ENCODE data around the gene MYO3B.
"Not testable (repeated sequence)": the region's sequence is repeated elsewhere in the genome, so short reads cannot be mapped to it uniquely, and the experiment has no call there.

The MYO3B gene

DNA sequence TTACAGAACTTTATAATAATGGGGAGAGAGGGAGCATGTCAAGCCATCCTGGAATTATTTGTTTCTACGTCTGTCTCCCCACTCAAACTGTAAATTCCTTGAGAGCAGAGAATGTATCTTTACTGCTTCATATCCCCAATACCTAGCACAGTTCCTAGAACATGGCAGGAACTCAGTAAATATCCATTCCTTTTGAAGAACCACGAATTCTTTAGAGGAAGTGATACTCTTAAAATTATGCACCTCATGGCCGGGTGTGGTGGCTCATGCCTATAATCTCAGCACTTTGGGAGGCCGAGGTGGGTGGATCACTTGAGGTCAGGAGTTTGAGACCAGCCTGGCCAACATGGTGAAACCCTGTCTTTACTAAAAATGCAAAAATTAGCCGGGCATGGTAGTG, 171.3 kb downstream of the MYO3B start:
- DNase-seq, result not testable (repeated sequence)

GRCh38 chr2:170350929-170351826, 173.2 kb downstream of the MYO3B start:
- no peak for DNase-seq

DNA sequence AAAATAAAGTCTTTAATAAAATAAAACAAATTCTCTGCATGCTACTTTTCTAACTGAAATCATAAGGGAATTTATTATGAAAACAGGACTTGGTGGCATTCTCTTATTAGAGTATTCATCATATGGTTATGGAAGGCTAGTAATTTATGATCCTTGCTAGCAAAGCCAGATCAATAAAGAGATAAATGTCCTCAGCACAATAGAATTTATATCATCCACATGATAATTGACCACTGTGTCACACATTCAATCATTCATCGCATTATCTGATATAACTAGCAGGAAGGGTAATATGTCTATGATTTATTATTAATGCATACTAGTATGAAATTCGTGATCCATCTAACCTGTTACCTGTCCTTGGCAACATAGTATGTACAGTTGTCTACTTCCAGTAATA, 175.8 kb downstream of the MYO3B start:
- DNase-seq, result no peak

GRCh38 chr2:170354388-170354787, 176.4 kb downstream of the MYO3B start:
- peak; percentile 47 to 77 for DNase-seq

GRCh38 chr2:170354855-170355780, 177.2 kb downstream of the MYO3B start:
- peak in 1 of 2 experiments; percentile 14 for DNase-seq

- no peak for DNase-seq
Measured at GRCh38 chr2:170359466-170359865, 181.5 kb downstream of the MYO3B start.

- peak in 1 of 2 experiments; percentile 48 for DNase-seq
Measured at GRCh38 chr2:170360546-170361089, 182.7 kb downstream of the MYO3B start.

GRCh38 chr2:170361090-170361936, 183.4 kb downstream of the MYO3B start:
- peak; percentile 41 to 52 for DNase-seq

DNA sequence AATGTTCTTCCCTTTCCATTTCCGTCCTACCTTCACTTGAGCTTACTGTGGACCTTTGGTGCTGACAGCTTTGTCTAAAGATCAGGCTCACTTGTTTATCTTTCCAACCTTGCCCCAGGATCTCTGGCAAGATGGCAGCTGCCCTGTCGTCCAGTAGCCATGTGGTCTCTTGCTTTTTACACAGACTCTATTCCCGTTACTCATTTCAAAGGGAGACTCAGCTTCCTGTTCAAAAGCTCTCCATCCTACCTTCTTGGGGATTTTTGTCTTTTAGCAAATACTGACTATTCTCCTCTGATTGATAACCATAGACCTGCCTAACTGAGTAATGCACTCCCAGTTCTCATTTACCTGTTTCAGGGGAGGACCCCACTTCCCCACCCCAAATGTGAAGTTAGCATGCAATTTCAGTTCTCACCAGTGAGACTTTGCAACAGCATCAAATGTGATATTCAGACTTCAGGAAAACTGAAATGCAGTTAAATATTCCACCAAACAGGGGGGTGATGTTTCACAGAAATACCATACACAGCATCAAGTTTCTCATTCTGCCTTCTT, 184.4 kb downstream of the MYO3B start:
- no peak for DNase-seq

GRCh38 chr2:170362871-170363631, 185.1 kb downstream of the MYO3B start:
- DNase-seq, result peak in 1 of 2 experiments; percentile 5

GRCh38 chr2:170365003-170365402, 187.1 kb downstream of the MYO3B start:
- DNase-seq, result no peak

- no peak for DNase-seq
Measured at GRCh38 chr2:170365686-170366085, 187.7 kb downstream of the MYO3B start.

DNA sequence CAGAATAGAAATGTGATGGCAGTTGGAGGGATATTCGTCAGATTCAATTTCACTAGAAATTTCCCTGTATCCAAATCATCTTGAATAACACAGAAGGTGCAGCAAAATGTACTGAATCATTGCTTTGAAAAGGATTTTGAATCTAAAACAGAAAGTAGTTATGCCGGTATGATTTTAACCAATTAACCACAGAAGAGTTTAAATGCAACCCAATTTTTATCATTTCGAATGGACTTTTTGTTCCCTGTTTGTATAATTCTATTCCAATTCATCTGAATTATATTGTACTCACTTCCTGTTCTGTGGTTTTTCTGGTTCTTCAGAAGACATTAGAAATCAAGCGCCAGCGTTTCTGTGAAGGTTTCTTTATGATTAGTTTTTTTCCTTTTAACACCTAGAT, 190.4 kb downstream of the MYO3B start:
- no peak for DNase-seq

GRCh38 chr2:170369228-170369627, 191.3 kb downstream of the MYO3B start:
- DNase-seq, result no peak

GRCh38 chr2:170369894-170370293, 191.9 kb downstream of the MYO3B start:
- peak in 1 of 2 experiments; percentile 52 for DNase-seq

DNA sequence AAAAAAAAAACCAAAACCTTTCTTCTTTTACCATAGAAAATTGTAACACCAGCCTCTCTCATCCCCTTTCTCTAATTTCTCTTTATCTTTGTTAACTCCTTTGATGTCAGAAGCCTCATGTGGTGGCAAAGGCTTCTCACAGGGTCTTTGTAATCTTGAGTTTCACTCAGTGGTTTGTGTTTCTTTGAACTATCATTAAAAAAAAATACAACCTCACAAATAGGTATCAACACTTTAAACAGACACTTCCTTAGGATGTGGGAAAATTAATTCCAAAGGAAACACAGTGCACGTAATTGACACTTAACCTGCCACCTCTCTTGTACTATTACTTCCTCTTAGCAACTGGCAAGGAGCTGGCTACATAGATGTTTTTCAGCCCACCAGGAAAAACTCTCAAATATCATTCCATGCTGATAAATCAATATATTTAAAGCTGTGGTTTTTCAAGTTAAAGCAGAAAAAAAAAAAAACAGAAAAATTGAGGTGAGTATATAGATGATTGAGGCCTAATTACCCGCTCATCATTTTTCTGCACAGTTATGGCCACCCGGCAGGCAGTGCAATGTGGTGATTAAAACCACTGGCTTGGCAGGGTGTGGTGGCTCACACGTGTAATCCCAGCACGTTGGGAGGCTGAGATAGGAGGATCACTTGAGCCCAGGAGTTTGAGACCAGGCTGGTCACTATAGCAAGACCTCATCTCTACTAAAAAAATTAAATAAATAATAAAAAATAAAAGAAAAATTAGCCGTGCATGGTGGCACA, 193.5 kb downstream of the MYO3B start:
- no peak for DNase-seq

GRCh38 chr2:170375192-170375591, 197.2 kb downstream of the MYO3B start:
- no peak for DNase-seq

DNA sequence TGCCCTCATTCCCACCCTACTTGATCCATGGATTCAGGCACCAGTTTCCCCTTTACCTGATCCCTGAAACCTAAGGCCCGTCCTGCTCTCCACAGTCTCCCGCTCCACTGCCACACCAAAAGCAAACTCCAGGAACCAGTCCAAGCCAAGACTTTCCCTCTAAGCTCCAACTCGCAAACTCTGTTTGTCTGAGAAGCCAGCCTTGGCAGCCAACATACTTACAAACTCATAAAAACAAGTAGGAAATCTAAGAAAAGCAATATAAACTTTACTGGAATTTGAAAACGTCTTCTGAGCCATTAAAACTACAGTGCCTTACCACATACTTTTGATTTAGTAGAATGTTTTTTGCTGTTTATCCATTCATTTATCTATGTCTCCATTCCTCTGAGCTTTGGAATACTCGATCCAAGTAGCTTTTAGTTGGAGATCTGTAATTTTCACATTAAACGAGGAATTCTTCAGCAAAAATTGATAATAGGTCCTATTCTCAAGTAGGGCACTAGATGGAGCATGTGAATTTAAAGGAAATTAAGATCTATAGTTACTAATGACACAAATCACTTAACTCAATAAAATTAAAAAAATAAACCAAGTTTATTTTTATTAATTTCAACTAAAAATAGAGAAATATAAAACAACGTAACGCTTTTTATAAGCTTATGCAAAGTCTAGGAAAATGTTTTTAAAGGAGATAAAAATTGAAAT, 199.7 kb downstream of the MYO3B start:
- DNase-seq, result no peak

DNA sequence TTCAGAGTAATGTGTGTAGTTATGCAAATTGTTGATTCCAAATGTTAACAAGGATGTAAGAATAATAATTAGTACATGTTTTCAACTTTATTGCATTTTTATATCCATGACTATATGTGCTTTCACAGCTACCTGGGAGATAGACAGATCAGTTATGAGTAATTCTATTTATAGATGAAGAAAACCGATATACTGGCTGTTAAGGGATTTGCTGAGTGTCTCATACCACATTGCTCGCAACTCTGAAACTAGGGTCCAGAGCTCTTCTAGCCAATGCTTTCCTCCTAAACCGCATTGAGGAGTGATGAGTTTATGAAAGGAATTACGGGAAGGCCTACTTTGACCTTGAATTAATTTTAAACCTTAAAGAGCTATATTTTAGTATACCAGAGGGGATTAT, 202.3 kb downstream of the MYO3B start:
- DNase-seq, result no peak

- DNase-seq, result no peak
Measured at GRCh38 chr2:170381678-170382077, 203.7 kb downstream of the MYO3B start.
